ENCODE results near the gene SNRPB.
"Not testable (repeated sequence)": the region's sequence is repeated elsewhere in the genome, so short reads cannot be mapped to it uniquely, and the experiment has no call there.

Gene SNRPB

DNA sequence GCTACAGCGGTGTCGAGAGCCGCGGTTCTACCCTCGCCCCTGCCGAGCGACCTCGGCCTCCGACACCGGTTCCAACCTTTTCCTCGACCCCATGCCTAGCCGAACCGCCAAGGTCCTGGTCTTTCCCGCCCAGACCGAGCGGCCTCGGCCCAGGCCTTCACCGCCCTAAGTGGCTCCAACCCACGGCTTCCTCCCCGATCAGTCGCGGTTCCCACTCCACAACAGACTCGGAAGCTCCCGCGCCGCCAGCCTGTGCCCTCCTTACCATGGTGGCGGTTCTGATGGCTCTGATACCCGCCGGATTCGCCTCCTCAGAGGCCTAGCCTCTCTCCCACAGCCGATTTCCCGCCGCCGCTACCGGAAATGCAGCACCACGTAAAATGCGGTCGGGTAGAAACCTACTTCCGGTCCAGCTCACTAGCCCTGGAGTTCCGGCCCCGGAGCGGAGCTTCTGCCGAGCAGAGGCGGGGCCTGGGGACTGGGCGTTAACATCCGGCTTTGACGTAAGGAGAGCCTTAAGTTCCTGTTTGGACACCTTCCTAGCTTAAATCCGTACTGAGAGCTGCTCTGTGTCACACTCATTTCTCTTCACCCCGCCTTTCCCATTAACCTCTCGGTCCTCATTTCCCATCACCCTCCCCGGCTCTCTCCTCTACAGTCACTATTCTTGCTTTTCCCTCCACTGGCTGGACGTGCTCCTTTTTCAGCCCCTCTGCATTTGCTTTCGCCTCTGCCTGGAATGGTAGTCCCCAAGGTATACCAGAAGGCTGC is at the start of gene SNRPB:
TSS of gene SNRPB (minus strand) at position 367 of the 771 bp plus-strand sequence. CDS start at position 268, 99 bp downstream.
- DNase-seq: peak; percentile 95

DNA sequence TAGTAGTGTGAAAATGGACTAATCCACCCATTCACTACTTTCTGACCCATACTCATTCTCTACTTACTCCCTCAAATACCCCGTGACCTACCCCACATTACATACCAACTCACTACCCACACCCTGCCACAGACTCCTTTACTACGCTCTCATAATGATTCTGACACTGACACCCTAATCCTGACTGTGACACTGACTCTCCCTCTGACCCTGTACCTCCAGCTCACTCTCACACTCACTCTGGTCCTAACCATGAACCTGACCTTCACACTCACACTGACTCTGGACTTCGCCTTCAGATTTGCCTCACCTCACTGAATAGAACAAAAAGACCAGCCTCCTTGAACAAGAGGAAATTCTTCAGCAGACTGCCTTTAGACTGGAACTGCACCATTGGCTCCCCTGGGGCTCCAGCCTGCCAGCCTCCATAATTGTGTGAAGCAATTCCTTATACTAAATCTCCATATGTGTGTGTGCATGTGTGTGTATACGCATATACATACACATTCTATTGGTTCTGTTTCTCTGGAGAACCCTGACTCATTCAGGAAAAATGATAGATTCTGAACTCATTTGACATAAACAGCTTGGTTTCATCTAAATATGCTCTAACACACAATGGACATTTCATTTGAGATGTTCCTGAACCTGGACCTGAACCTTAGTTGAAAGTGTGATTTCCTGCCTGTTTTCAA is 48.7 kb upstream of the SNRPB start:
- DNase-seq: no peak

DNA sequence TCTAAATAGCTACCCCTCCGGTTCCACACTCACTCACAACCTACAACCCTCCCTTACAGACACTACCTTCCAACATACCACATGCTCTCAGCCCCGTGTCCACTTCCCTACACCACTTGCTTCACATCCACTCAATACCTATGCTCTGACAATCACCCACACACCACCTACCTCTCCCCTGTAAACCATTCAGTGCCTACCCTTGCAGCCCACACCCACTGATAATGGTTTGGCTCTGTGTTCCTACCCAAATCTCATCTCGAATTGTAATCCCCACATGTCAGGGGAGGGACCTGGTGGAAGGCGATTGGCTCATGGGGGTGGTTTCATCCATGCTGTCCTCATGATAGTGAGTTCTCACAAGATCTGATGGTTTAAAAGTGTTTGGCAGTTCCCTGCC is 48.0 kb upstream of the SNRPB start:
- DNase-seq: no peak

GRCh38 chr20:2518096-2518495 is 47.5 kb upstream of the SNRPB start:
- DNase-seq: no peak

DNA sequence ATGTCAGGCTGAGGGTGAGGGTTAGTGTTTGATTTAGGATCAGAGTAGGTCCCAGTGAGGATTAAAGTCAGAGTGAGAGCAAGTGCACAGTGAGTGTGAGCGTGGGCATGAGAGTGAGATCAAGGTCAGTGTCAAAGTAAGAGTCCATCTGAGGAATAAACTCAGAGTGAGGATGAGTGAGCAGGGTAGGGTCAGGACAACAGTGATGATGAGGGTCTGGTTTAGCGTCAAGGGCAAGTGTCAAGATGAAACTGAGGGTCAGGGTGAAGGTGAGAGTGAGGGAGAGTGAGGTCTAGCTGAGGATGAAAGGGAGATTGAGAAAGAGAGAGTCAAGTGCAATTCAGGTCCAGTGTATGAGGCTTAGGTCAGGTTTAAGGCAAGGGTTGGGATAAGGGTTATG is 45.8 kb upstream of the SNRPB start:
- no peak for DNase-seq

DNA sequence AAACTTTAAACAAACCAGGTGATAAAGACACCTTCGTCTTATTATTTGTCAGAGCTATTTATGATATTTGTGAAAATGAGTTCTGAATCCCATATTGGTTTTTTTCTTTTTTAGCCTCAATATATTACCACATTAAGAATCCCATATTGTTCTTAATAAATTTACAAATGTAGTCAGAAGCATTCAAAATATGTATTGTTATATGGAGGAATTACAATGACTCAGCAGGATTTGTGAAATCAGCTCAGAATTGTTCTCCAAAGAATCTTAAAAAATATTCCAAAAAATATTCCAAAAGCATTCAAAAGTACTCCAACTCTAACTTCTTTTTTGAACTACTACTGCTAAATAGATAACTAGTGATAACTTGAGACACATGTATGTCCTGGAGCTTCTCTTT is 44.6 kb upstream of the SNRPB start:
- no peak for DNase-seq

GRCh38 chr20:2509794-2510193 is 39.2 kb upstream of the SNRPB start:
- DNase-seq: no peak

DNA sequence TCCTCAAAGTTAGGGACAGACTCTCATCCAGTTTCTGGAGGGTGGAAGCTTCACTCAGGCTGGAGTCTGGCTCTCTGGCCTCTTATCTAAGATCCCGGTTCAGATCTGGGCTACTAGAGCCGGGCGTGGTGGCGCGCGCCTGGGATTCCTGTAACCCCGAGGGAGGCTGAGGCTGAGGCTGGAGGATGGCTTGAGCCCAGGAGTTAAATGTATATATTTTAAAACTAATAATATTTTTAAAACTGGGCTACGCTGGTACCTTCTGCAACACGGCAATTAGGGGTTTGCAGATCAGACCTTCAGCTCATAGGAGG is 38.8 kb upstream of the SNRPB start:
- DNase-seq: no peak

DNA sequence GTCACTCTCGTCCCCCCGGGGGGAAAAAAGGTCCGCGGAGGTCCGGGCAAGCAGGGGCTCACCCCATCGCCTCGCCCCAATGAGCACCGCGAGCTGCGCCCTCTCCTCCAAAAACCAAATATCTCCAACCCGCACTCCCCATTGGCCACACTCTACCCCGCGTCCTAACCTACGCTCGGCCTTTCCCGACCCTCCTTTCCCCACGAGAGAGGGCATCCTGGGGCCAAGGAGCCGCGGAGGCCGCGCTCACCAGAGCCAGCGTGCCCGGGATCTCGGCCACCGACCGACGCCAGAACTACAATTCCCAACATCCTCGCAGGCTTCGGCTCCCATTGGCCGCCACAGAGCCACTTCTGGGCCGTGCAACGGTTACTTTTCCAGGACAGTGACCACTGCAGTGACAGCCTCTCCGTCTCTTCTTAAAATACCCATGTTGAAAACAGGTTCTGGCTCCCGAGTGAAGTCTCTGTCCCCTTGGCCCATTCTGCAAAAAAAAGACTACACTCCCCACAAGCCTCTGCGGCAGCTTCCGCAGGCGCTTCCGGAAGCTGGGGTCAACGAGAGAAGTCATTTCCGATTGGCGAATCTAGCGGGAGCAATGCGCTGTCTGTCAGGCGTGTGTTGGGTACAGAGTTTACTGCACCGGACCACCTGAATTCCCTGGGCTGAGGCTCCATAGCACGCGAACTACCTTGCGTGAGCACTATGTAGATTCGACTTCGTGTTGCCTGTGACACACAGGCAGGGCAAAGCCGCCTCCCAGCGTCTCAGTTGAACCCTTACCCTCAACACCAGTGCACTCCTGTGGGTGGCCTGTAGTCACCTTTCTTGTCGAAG is 38.3 kb upstream of the SNRPB start, which contains the start of gene ZNF343:
TSS of gene ZNF343 (minus strand) at position 285 of the 837 bp plus-strand sequence. CDS start 15,020 bp downstream, outside the sequence.
- peak; percentile 70 for DNase-seq

DNA sequence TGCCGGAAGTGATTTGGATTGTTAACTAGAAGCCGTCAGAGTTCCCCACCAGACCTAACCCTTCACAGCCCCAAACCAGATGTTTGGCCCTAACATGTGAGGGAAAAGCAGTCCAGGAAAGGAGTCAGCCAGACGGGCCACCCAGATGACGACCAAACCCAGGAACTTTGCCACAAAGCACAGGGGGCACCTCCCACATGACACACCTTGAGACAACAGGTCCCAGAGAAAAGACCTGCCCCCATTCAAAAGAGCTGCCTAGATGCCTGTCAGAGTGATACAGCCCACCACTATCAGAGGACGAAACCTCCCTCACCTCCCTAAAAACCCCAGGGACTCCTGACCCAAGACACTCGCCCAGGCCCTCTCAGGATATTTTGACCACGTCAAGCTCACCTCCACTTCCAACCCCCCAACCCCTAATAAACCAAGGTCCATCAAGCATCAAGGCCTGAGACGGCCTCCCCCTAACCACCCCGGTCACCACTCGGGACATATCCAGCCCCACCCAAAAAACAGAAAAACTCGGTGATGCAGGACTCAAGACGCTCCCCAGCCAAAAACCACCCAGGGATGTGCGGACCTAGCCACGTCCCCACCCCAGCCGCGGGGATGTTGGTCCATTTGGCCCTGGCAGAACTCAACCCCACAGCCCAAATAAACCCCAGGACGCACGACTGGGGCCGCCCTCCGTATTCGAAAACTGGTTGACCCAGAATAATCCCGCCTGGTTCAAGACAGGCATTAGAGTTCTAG is 37.5 kb upstream of the SNRPB start:
- no peak for DNase-seq

- DNase-seq: no peak
These were observed 36.9 kb upstream of the SNRPB start for GRCh38 chr20:2507464-2507863.

DNA sequence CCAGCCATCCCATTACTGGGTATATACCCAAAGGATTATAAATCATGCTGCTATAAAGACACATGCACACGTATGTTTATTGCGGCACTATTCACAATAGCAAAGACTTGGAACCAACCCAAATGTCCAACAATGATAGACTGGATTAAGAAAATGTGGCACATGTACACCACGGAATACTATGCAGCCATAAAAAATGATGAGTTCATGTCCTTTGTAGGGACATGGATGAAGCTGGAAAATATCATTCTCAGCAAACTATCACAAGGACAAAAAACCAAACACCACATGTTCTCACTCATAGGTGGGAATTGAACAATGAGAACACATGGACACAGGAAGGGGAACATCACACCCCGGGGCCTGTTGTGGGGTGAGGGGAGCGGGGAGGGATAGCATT is 35.8 kb upstream of the SNRPB start:
- DNase-seq: not testable (repeated sequence)

DNA sequence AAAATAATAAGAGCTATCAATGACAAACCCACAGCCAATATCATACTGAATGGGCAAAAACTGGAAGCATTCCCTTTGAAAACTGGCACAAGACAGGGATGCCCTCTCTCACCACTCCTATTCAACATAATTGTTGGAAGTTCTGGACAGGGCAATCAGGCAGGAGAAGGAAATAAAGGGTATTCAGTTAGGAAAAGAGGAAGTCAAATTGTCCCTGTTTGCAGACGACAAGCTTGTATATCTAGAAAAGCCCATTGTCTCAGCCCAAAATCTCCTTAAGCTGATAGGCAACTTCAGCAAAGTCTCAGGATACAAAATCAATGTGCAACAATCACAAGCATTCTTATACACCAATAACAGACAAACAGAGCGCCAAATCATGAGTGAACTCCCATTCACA is 34.2 kb upstream of the SNRPB start:
- not testable (repeated sequence) for DNase-seq

GRCh38 chr20:2502808-2503384 is 32.3 kb upstream of the SNRPB start:
- DNase-seq: not testable (repeated sequence)

DNA sequence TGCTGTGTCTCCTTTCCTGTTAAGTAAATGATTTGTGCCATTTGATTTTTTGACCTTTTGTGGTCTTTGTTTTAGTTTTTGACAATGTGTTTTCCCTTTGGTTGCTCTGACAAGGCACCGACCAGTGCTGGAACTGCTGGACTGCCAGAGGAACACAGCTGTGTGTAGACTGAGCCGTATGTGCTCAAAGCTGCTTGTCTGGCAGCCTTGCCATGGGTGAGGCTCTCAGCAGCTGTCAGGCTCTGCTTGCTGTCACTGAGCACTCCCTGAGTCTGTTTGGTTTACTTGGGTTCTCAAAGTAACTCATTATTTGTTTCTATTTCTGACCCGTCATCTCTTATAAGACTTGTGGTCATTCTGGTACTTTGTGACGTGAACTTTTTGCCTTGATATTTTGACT is 15.1 kb upstream of the SNRPB start:
- DNase-seq: no peak

DNA sequence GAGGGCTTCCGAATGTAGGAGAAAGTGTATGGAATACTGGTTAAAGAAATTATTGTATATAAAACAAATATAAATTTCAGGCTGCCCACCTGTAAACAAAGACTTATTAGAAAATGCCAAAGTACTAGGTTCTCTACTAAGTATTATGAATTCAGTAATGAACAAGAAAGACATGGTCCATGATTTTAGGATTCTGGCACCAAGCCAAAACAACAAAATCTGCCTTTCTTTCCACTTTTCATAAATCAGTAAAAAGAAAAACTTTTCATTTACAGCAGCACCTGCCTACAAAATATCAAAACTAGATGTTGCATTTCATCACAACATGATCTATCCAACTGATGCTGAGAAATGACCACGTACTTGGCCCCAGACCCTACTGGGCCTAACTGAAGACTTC is 14.5 kb upstream of the SNRPB start:
- DNase-seq: no peak

- no peak for DNase-seq
These were observed 12.9 kb upstream of the SNRPB start for GRCh38 chr20:2483504-2483903.

DNA sequence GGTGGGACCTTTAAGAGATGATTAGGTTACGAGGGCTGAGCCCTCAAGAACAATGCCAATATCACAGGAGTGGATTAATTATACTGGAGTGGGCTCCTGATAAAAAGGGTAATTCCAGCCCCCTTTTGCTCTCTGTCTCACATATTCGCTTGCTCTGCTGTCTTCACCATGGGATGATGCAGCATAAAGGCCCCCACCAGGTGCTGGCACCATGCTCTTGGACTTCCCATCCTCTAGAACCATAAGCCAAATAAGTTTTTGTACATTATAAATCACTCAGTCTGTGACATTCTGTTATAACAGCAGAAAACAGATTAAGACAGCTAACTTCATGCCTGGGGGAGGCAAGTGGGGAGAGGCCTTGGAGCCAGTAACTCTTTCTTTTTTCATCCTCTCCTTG is 9.8 kb upstream of the SNRPB start:
- no peak for DNase-seq

DNA sequence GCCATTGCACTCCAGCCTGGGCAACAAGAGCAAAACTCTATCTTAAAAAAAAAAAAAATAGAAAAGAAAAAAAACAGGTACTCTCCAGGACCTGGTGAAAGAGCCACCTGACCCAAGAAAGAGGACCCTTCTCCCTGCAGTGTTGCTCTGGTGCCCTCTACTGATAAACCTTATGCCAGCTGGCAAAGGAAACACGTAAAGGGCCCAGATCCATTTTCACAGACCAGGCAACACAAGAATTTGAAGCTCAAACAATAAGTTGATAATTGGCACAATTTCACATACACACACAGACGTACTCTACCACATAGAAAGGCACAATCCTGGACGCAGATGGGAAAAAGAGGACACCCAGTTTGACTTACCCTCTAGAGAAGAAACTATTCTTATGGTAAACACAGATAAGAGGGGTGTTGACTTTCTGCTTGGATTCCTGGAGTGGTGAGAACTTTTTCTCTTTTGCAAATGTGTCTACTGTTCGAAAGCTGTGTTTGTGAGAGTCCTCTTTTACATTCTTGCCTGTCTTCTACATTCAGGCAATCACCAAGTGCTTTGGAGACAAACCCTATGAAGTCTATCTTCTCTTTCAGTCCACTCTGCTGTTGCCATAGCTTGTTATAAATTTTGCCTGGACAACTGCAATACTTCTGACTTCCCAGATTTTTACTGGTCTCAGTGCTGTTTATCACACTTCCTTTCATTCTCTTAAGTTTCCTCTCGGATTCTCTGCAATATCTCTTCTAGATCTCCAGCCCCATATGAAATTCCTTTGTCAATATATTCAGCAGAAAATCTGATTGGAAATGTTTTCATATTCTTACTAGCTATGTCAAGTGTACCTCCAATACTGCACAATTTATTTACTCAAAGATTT is 6.4 kb upstream of the SNRPB start:
- DNase-seq: no peak

- DNase-seq: no peak
These were observed 5.5 kb upstream of the SNRPB start for GRCh38 chr20:2475850-2476741.

Measured in stimulated activated CD4-positive, alpha-beta T cell treated with anti-CD3 and anti-CD28 coated beads, Interleukin-4, amount 100 ng/mL, for 1 hour (primary cell).